Caco-2 (cell line): ENCODE measurements around the gene SH3BP4. TPM values are rescaled to one million over a fixed set of nuclear protein-coding genes. Genes with fewer than 3 reads are reported as not detected.

ENCODE experiments used
- BruUV-seq: library from RNA; stranded (reverse); fragments of 400-500 nt; replicated peaks from 2 replicates; lab custom pipeline; 2021; lab: Mats Ljungman, UMichigan
- CTCF ChIA-PET: fragments of 300-600 bp; sonication (Branson Sonifier 250); formaldehyde crosslinking; loops from one replicate; lab custom pipeline; 2022; ENCODE audit warnings: antibody characterized with exemption; lab: Charles Lee
- POLR2A ChIA-PET: fragments of 300-600 bp; sonication (Branson Sonifier 250); formaldehyde crosslinking; loops from one replicate; lab custom pipeline; 2022; ENCODE audit warnings: antibody characterized with exemption; lab: Charles Lee
- DNase-seq, 2 experiments: peaks; one replicate each; pipeline versions ENCODE4 v3.0.0 to v3.0.0-alpha.2; 2020 to 2022
- H3K27me3 ChIP-seq: replicated peaks from 2 replicates; pipeline ENCODE4 v1.6.0; 2011; ENCODE audit warnings: low read length; ENCODE audit not compliant: control insufficient read depth, insufficient read depth
- H3K36me3 ChIP-seq: 2 replicates; pipeline ENCODE4 v1.5.1; 2011; ENCODE audit warnings: low read length; ENCODE audit not compliant: control insufficient read depth, insufficient read depth
- H3K4me1 ChIP-seq: fragments of 250-450 bp; sonication (Bioruptor Pico); 2 replicates; pipeline ENCODE4 v1.5.1; 2020; ENCODE audit warnings: mild to moderate bottlenecking
- H3K4me3 ChIP-seq: 2 replicates; pipeline ENCODE4 v1.5.1; 2011; ENCODE audit warnings: low read depth, mild to moderate bottlenecking, control low read depth, low read length
- H3K9me3 ChIP-seq: fragments of 250-450 bp; sonication (Bioruptor Pico); 2 replicates; pipeline ENCODE4 v1.5.1; 2020; ENCODE audit warnings: mild to moderate bottlenecking, moderate library complexity
- H3K27ac Mint-ChIP-seq: one replicate; pipeline ENCODE4 v1.8.0; 2022; ENCODE audit warnings: mixed read lengths; ENCODE audit not compliant: unreplicated experiment
- H3K27me3 Mint-ChIP-seq: one replicate; pipeline ENCODE4 v1.8.0; 2022; ENCODE audit warnings: mixed read lengths; ENCODE audit not compliant: insufficient read depth, unreplicated experiment
- H3K36me3 Mint-ChIP-seq: one replicate; pipeline ENCODE4 v1.8.0; 2022; ENCODE audit warnings: mild to moderate bottlenecking, mixed read lengths; ENCODE audit not compliant: insufficient read depth, unreplicated experiment
- H3K4me1 Mint-ChIP-seq: one replicate; pipeline ENCODE4 v1.8.0; 2022; ENCODE audit warnings: low read depth, mixed read lengths; ENCODE audit not compliant: unreplicated experiment
- H3K4me3 Mint-ChIP-seq: one replicate; pipeline ENCODE4 v1.8.0; 2022; ENCODE audit warnings: mild to moderate bottlenecking, moderate library complexity, mixed read lengths; ENCODE audit not compliant: unreplicated experiment
- H3K9me3 Mint-ChIP-seq: one replicate; pipeline ENCODE4 v1.8.0; 2022; ENCODE audit warnings: mixed read lengths; ENCODE audit not compliant: unreplicated experiment
- CTCF ChIP-seq, 2 experiments: fragments of 200-600 bp in 1 of 2; IDR thresholded peaks; 1 replicate in 1 of 2; 2 replicates in 1 of 2; pipeline versions ENCODE4 v1.5.1 to v1.8.0; 2011 to 2022; ENCODE audit warnings: antibody characterized with exemption in 1 of 2, control low read depth in 1 of 2, inconsistent platforms in 1 of 2, low read depth in 1 of 2, low read length in 1 of 2, mild to moderate bottlenecking in 1 of 2, moderate library complexity in 1 of 2; ENCODE audit not compliant: insufficient read depth in 1 of 2, severe bottlenecking in 1 of 2, unreplicated experiment in 1 of 2
- intact Hi-C: fragments of 100-400 bp; cut with micrococcal nuclease; formaldehyde crosslinking; loops from one replicate; pipeline ENCODE4 v1.10.0; 2022; ENCODE audit not compliant: unreplicated experiment
- total RNA-seq: library from RNA; stranded (reverse); gene quantifications from 2 replicates; pipeline ENCODE4 v1.2.3, GENCODE V29; 2022

Gene SH3BP4
- total RNA-seq, 1 experiment from 2014 or later = 29.9 TPM

- Mint-ChIP-seq H3K9me3 (no peaks in the 10 kb centered on the region), H3K36me3 (peaks cover 15% of the 10 kb centered on the region), H3K27ac (peak overlapping the region; percentile 85), H3K4me3 (no peak overlapping the region), H3K4me1 (peaks cover 14% of the 10 kb centered on the region), H3K27me3 (no peaks in the 10 kb centered on the region)
- intact Hi-C loops = no loop called here
- H3K36me3 ChIP-seq = no peaks in the 10 kb centered on the region
- no peaks in the 10 kb centered on the region for H3K27me3 ChIP-seq
- H3K4me3 ChIP-seq = no peak overlapping the region
- ChIA-PET POLR2A (no interaction called here), CTCF (no interaction called here)
- H3K4me1 ChIP-seq = peaks cover 39% of the 10 kb centered on the region
- no peaks in the 10 kb centered on the region for H3K9me3 ChIP-seq
- BruUV-seq = no TSS peak
- no peak for TF ChIP-seq CTCF (IDR thresholded peaks at IDR 0.05; ENCODE audit: insufficient read depth in 1 of 2, low read depth in 1 of 2, low read length in 1 of 2, severe bottlenecking in 1 of 2, unreplicated experiment in 1 of 2)
- no peak for DNase-seq
These were observed 41.0 kb downstream of the SH3BP4 start for GRCh38 chr2:234992624-234993349.

DNA sequence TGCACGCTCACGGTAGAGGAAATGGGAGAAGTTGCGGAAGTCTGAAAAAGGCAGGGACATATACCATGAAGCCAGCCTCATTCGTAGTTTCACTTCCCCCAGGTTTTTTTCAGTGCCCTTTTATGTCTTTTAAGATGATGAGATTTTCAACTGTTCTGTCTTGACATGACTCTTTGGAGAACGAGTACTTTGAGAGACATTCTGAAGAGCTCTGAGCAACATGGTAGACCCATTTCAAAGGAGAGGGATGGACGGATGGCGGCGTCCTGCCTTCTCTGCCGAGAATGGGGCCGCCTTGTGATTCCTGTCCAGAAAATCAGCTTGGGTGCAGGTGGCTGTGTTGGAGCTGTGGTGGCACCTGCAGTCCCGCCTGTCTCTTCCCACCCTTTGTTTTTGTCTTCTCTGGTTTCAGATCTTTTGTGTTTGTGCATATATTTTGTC lies 41.7 kb downstream of the SH3BP4 start:
- POLR2A ChIA-PET = no interaction called here
- Histone ChIP-seq H3K4me3 (no peak overlapping the region), H3K36me3 (no peaks in the 10 kb centered on the region), H3K4me1 (peaks cover 47% of the 10 kb centered on the region), H3K9me3 (no peaks in the 10 kb centered on the region), H3K27me3 (no peaks in the 10 kb centered on the region)
- CTCF ChIA-PET = no interaction called here
- no peaks in the 10 kb centered on the region for H3K27me3 Mint-ChIP-seq
- H3K36me3 Mint-ChIP-seq = peaks cover 21% of the 10 kb centered on the region
- TF ChIP-seq CTCF (IDR thresholded peaks at IDR 0.05; ENCODE audit: insufficient read depth in 1 of 2, low read depth in 1 of 2, low read length in 1 of 2, severe bottlenecking in 1 of 2, unreplicated experiment in 1 of 2) = no peak
- H3K27ac Mint-ChIP-seq = peak overlapping the region; percentile 85
- no peak overlapping the region for H3K4me3 Mint-ChIP-seq
- H3K4me1 Mint-ChIP-seq = peaks cover 19% of the 10 kb centered on the region
- no peaks in the 10 kb centered on the region for H3K9me3 Mint-ChIP-seq
- BruUV-seq = no TSS peak
- intact Hi-C loops = no loop called here
- no peak for DNase-seq

DNA sequence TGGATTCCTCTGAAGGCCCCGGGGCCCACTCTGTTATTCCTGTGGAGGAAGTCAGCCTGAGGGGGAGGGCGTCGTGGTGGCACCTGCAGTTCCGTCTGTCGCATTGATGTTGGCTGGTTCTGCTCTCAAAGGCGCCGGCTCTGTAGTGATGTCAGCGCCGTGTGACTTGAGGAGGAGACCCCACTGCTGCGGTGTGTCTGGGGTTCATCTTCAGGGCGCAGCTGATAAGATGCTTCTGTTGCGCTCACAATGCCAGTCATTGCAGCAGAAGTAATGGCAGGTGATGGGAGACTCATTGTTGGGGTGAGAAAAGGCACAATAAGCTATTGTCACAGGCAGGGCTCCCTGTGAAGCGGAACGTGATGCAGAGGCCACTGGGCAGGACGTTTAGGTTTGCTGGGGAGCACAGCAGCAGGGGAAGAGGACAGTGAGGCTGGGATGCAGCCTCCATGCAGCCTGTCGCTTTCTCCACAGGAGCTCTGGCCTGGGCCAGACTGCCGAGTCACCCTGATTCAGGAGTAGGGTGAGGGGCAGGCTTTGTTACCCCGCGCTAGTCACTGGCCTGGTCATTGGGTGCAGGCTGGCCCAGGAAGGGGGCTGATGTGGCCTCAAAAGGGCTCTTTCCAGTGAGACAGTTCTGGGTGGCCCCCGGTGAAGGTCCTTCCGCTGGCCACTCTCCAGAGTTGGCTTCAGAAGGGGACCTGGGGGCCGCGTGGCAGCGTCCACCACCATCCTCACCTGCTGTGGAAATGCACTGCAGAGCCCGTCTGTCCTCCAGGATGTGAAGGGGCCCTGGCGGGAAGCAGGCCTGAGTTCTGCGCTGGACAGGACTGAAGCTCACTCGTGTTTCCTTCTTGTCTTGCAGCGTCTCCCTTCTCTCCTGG lies 42.9 kb downstream of the SH3BP4 start:
- CTCF ChIA-PET = no interaction called here
- peak overlapping the region; percentile 85 for H3K27ac Mint-ChIP-seq
- BruUV-seq = no TSS peak
- no peak for DNase-seq
- H3K9me3 ChIP-seq = no peaks in the 10 kb centered on the region
- POLR2A ChIA-PET = no interaction called here
- peaks cover 21% of the 10 kb centered on the region for H3K4me1 Mint-ChIP-seq
- H3K27me3 ChIP-seq = no peaks in the 10 kb centered on the region
- no peak for TF ChIP-seq CTCF (IDR thresholded peaks at IDR 0.05; ENCODE audit: insufficient read depth in 1 of 2, low read depth in 1 of 2, low read length in 1 of 2, severe bottlenecking in 1 of 2, unreplicated experiment in 1 of 2)
- H3K27me3 Mint-ChIP-seq = no peaks in the 10 kb centered on the region
- H3K9me3 Mint-ChIP-seq = no peaks in the 10 kb centered on the region
- peaks cover 58% of the 10 kb centered on the region for H3K4me1 ChIP-seq
- no peaks in the 10 kb centered on the region for H3K36me3 ChIP-seq
- peak overlapping the region; percentile 7 for H3K4me3 Mint-ChIP-seq
- intact Hi-C loops = no loop called here
- H3K4me3 ChIP-seq = no peak overlapping the region
- H3K36me3 Mint-ChIP-seq = peaks cover 24% of the 10 kb centered on the region
